Keratinocyte (primary cell): Measurements from ENCODE around the gene TBC1D5. TPM values are rescaled to one million over a fixed set of nuclear protein-coding genes. Genes with fewer than 3 reads are reported as not detected.
"Not testable (repeated sequence)": the region's sequence is repeated elsewhere in the genome, so short reads cannot be mapped to it uniquely, and the experiment has no call there.

Experiments used
- DNase-seq: peaks from one replicate; pipeline ENCODE4 v3.0.0-alpha.2; 2011; ENCODE audit warnings: low read depth, missing footprints, low spot score
- FAIRE-seq: peaks from 2 replicates; lab custom pipeline; 2011; peaks lifted over from hg19 to GRCh38; lab: Jason Lieb, UNC
- H2AFZ ChIP-seq: 2 replicates; pipeline ENCODE4 v1.6.0; 2012; ENCODE audit warnings: low read length, control low read depth, inconsistent platforms; ENCODE audit not compliant: control insufficient read depth
- H3K27ac ChIP-seq: 2 replicates; pipeline ENCODE4 v1.5.1; 2011; ENCODE audit warnings: low read length; ENCODE audit not compliant: control insufficient read depth, insufficient read depth
- H3K27me3 ChIP-seq: 3 replicates; pipeline ENCODE4 v1.6.0; 2011; ENCODE audit warnings: low read length; ENCODE audit not compliant: control insufficient read depth, insufficient read depth; ENCODE audit errors: extremely low read depth
- H3K36me3 ChIP-seq, 2 experiments: 2 replicates in 1 of 2; 3 replicates in 1 of 2; pipeline ENCODE4 v1.5.1; 2011; ENCODE audit warnings: low read length in 2 of 2, mild to moderate bottlenecking in 1 of 2; ENCODE audit not compliant: control insufficient read depth in 2 of 2, insufficient read depth in 2 of 2; ENCODE audit errors: extremely low read depth in 1 of 2
- H3K4me1 ChIP-seq: 3 replicates; pipeline ENCODE4 v1.5.1; 2011; ENCODE audit warnings: low read length; ENCODE audit not compliant: control insufficient read depth, insufficient read depth; ENCODE audit errors: extremely low read depth
- H3K4me2 ChIP-seq: 3 replicates; pipeline ENCODE4 v1.6.0; 2011; ENCODE audit warnings: low read depth, low read length; ENCODE audit not compliant: control insufficient read depth, insufficient read depth; ENCODE audit errors: extremely low read depth
- H3K4me3 ChIP-seq, 3 experiments: fragments of 200-600 bp in 1 of 3; sonication (generic) in 1 of 3; 2 replicates in 2 of 3; 3 replicates in 1 of 3; pipeline ENCODE4 v1.5.1; 2011 to 2016; ENCODE audit warnings: low read length in 3 of 3, mild to moderate bottlenecking in 3 of 3, control low read depth in 2 of 3, inconsistent platforms in 1 of 3, low read depth in 1 of 3, mixed read lengths in 1 of 3, mixed run types in 1 of 3, moderate library complexity in 1 of 3; ENCODE audit not compliant: control insufficient read depth in 2 of 3, insufficient read depth in 2 of 3; ENCODE audit errors: extremely low read depth in 1 of 3
- H3K79me2 ChIP-seq: 2 replicates; pipeline ENCODE4 v1.6.0; 2012; ENCODE audit warnings: low read length; ENCODE audit not compliant: control insufficient read depth, insufficient read depth
- H3K9ac ChIP-seq: 3 replicates; pipeline ENCODE4 v1.6.0; 2011; ENCODE audit warnings: low read length; ENCODE audit not compliant: control insufficient read depth, insufficient read depth; ENCODE audit errors: extremely low read depth
- H3K9me1 ChIP-seq: 3 replicates; pipeline ENCODE4 v1.6.0; 2011; ENCODE audit warnings: low read length; ENCODE audit not compliant: control insufficient read depth, insufficient read depth; ENCODE audit errors: extremely low read depth
- H3K9me3 ChIP-seq: 2 replicates; pipeline ENCODE4 v1.5.1; 2012; ENCODE audit warnings: low read depth, low read length; ENCODE audit not compliant: control insufficient read depth
- H4K20me1 ChIP-seq: 3 replicates; pipeline ENCODE4 v1.6.0; 2011; ENCODE audit warnings: low read length; ENCODE audit not compliant: control insufficient read depth, insufficient read depth; ENCODE audit errors: extremely low read depth
- EZH2 ChIP-seq: IDR thresholded peaks from one replicate; pipeline ENCODE4 v1.6.1; 2012; ENCODE audit warnings: inconsistent platforms, mild to moderate bottlenecking, low read length, moderate library complexity
- dilution Hi-C: fragments of 300-500 bp; cut with MboI; formaldehyde crosslinking; loops from one replicate; pipeline ENCODE4 v1.7.0; 2020; ENCODE audit warnings: low sequenced_read_pairs; ENCODE audit not compliant: extremely low pct_ligation_motif_present
- polyA plus RNA-seq, 5 experiments: library from polyadenylated mRNA; depleted of rRNA in 3 of 5; stranded (reverse) in 3 of 5; stranded (forward) in 1 of 5; unstranded in 1 of 5; fragments of >200 nt; gene quantifications; 1 replicate in 1 of 5; 2 replicates in 3 of 5; 3 replicates in 1 of 5; pipeline versions ENCODE4 v1.2.1 to v1.2.3, GENCODE V29; 2011 to 2012; ENCODE audit warnings: missing spikeins in 2 of 5, low read depth in 1 of 5, low replicate concordance in 1 of 5
- TF ChIP-seq, protein P1 (sequence below), 3 experiments: IDR thresholded peaks in 1 of 3; conservative IDR thresholded peaks in 1 of 3; optimal IDR thresholded peaks in 1 of 3; 2 replicates in 2 of 3; 3 replicates in 1 of 3; pipeline versions ENCODE3 to v1.5.1; 2011; ENCODE audit warnings: low read length in 3 of 3, mild to moderate bottlenecking in 3 of 3, moderate library complexity in 2 of 3, control low read depth in 1 of 3, inconsistent platforms in 1 of 3; ENCODE audit not compliant: insufficient read depth in 2 of 3; ENCODE audit errors: extremely low read depth in 1 of 3

The TBC1D5 gene
- polyA plus RNA-seq, 1 donor (not counting 4 experiments of a cell fraction or from before 2014, with no cell fraction given), result 25.8 TPM

DNA sequence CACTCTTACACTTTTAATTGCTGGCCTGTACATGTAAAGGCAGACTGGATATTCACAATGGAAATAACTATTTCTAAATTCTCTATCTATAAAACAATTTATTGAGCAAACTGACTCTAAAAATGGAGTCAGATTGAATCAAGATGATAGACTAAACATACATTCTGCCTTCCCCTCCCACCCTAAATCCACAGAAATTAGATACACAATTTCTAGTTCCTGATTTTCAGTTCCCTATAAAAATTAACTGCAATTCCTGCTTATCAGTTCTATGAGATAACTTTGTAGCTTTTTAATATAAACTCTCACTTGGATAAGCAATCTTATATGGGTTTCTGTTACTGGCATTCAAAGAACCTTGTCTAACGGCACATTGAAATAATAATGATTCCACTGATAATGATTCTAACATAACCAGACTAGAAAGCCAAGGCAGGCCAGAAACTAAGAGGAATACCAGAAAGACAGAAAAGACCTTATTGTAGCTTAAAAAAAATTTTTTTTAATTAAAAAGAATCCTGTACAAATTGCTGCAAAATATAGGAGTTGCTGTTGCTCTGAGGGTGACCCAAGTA, 33.1 kb downstream of the TBC1D5 start:
- DNase-seq, result no peak
- no peak overlapping the region for H3K4me2 ChIP-seq
- no peaks in the 10 kb centered on the region for H3K9me3 ChIP-seq
- no peaks in the 10 kb centered on the region for H4K20me1 ChIP-seq
- H3K4me1 ChIP-seq, result no peaks in the 10 kb centered on the region
- H3K9me1 ChIP-seq, result no peaks in the 10 kb centered on the region
- no peak overlapping the region for H3K9ac ChIP-seq
- no peak overlapping the region for H2AFZ ChIP-seq
- no peak overlapping the region for H3K27ac ChIP-seq
- dilution Hi-C loops, result no loop called here
- H3K27me3 ChIP-seq, result no peaks in the 10 kb centered on the region
- TF ChIP-seq EZH2, result no peak
- TF ChIP-seq, protein P1, sequence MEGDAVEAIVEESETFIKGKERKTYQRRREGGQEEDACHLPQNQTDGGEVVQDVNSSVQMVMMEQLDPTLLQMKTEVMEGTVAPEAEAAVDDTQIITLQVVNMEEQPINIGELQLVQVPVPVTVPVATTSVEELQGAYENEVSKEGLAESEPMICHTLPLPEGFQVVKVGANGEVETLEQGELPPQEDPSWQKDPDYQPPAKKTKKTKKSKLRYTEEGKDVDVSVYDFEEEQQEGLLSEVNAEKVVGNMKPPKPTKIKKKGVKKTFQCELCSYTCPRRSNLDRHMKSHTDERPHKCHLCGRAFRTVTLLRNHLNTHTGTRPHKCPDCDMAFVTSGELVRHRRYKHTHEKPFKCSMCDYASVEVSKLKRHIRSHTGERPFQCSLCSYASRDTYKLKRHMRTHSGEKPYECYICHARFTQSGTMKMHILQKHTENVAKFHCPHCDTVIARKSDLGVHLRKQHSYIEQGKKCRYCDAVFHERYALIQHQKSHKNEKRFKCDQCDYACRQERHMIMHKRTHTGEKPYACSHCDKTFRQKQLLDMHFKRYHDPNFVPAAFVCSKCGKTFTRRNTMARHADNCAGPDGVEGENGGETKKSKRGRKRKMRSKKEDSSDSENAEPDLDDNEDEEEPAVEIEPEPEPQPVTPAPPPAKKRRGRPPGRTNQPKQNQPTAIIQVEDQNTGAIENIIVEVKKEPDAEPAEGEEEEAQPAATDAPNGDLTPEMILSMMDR (optimal IDR thresholded peaks at IDR 0.05 in 1 of 3, IDR thresholded peaks at IDR 0.05 in 1 of 3, conservative IDR thresholded peaks at IDR 0.05 in 1 of 3; ENCODE audit: extremely low read depth in 1 of 3, insufficient read depth in 2 of 3, low read length in 3 of 3), result no peak
- H3K36me3 ChIP-seq, result no peaks in the 10 kb centered on the region
- no peak for FAIRE-seq
- H3K4me3 ChIP-seq, result no peak overlapping the region
- peaks cover 3% of the 10 kb centered on the region for H3K79me2 ChIP-seq

GRCh38 chr3:17707813-17708543, 34.5 kb downstream of the TBC1D5 start:
- Histone ChIP-seq H3K4me2 (no peak overlapping the region), H3K4me3 (no peak overlapping the region), H3K9me1 (no peaks in the 10 kb centered on the region), H3K9me3 (no peaks in the 10 kb centered on the region), H3K79me2 (peaks cover 3% of the 10 kb centered on the region), H3K9ac (no peak overlapping the region), H4K20me1 (no peaks in the 10 kb centered on the region), H3K27me3 (no peaks in the 10 kb centered on the region), H3K4me1 (no peaks in the 10 kb centered on the region), H3K27ac (no peak overlapping the region), H2AFZ (no peak overlapping the region), H3K36me3 (no peaks in the 10 kb centered on the region)
- no peak for DNase-seq
- no peak for FAIRE-seq
- TF ChIP-seq, protein P1 (optimal IDR thresholded peaks at IDR 0.05 in 1 of 3, IDR thresholded peaks at IDR 0.05 in 1 of 3, conservative IDR thresholded peaks at IDR 0.05 in 1 of 3; ENCODE audit: extremely low read depth in 1 of 3, insufficient read depth in 2 of 3, low read length in 3 of 3), result no peak
- no peak for TF ChIP-seq EZH2
- dilution Hi-C loops, result no loop called here

DNA sequence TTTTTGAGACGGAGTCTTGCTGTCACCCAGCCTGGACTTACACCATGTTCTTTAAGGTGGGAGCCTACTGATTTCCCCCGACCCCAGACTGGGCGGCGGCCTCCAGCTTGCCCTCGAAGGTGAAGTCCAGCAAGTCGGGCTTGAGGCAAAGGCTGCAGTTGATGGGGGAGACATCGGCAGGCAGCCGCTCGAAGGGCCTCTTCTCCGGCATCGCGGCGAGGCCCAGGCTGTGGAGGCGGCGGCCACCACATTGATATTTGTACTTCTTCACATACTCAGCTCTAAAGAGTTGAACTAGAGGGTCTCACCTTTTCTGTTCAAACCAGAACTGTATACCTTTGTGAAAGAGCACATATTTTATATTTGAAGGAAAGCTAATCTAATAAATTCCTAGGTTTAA, 36.4 kb downstream of the TBC1D5 start:
- H3K4me3 ChIP-seq, H3K9me3 ChIP-seq, H3K9ac ChIP-seq, H3K27ac ChIP-seq, H3K4me2 ChIP-seq, H2AFZ ChIP-seq, H3K4me1 ChIP-seq, H3K27me3 ChIP-seq, FAIRE-seq, H3K36me3 ChIP-seq, H4K20me1 ChIP-seq, dilution Hi-C loops, H3K79me2 ChIP-seq, DNase-seq, H3K9me1 ChIP-seq: not testable (repeated sequence)
